Putamen (tissue), 1 donor: ENCODE measurements around the gene RPS27L.
"Not testable (repeated sequence)": the region's sequence is repeated elsewhere in the genome, so short reads cannot be mapped to it uniquely, and the experiment has no call there.

Experiments
- DNase-seq: peaks from one replicate; pipeline ENCODE4 v3.0.0-alpha.2; 2016; ENCODE audit warnings: low spot score

Gene RPS27L

DNA sequence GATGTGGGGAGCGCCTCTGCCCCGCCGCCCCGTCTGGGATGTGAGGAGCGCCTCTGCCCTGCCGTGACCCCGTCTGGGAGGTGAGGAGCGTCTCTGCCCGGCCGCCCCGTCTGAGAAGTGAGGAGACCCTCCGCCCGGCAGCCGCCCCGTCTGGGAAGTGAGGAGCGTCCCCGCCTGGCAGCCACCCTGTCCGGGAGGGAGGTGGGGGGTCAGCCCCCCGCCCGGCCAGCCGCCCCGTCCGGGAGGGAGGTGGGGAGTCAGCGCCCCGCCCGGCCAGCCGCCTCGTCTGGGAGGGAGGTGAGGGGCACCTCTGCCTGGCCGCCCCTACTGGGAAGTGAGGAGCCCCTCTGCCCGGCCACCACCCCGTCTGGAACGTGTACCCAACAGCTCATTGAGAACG, 58.4 kb downstream of the RPS27L start:
- DNase-seq, result not testable (repeated sequence)
